Effector memory CD8-positive, alpha-beta T cell (primary cell): Measurements from ENCODE around the gene HOXC6.
A peak's percentile ranks its signal among the peaks of the same experiment; 100 is the strongest.
"Not testable (repeated sequence)": the region's sequence is repeated elsewhere in the genome, so short reads cannot be mapped to it uniquely, and the experiment has no call there.

Source experiments
- ATAC-seq: fragments of 150-1000 bp; cut with Tn5 transposase; replicated peaks from 2 replicates; pipeline ENCODE4 v1.10.0; 2021; ENCODE audit warnings: mild to moderate bottlenecking, moderate library complexity
- DNase-seq, 3 experiments: peaks; one replicate each; pipeline ENCODE4 v3.0.0; 2021
- H3K27ac Mint-ChIP-seq, 2 donors: one replicate each; pipeline ENCODE4 v1.8.0; 2022; ENCODE audit warnings: mild to moderate bottlenecking in 2 of 2, mixed read lengths in 2 of 2, moderate library complexity in 2 of 2
- H3K27me3 Mint-ChIP-seq, 2 donors: one replicate each; pipeline ENCODE4 v1.8.0; 2022; ENCODE audit warnings: mixed read lengths in 2 of 2
- H3K36me3 Mint-ChIP-seq: one replicate; pipeline ENCODE4 v1.8.0; 2022; ENCODE audit warnings: mild to moderate bottlenecking, moderate library complexity, mixed read lengths; ENCODE audit not compliant: insufficient read depth
- H3K4me1 Mint-ChIP-seq, 2 donors: one replicate each; pipeline ENCODE4 v1.8.0; 2022; ENCODE audit warnings: low read depth in 2 of 2, mixed read lengths in 2 of 2
- H3K4me3 Mint-ChIP-seq, 2 donors: one replicate each; pipeline ENCODE4 v1.8.0; 2022; ENCODE audit warnings: mild to moderate bottlenecking in 2 of 2, mixed read lengths in 2 of 2, moderate library complexity in 2 of 2
- H3K9me3 Mint-ChIP-seq, 2 donors: one replicate each; pipeline ENCODE4 v1.8.0; 2022; ENCODE audit warnings: mixed read lengths in 2 of 2

HOXC6 gene

DNA sequence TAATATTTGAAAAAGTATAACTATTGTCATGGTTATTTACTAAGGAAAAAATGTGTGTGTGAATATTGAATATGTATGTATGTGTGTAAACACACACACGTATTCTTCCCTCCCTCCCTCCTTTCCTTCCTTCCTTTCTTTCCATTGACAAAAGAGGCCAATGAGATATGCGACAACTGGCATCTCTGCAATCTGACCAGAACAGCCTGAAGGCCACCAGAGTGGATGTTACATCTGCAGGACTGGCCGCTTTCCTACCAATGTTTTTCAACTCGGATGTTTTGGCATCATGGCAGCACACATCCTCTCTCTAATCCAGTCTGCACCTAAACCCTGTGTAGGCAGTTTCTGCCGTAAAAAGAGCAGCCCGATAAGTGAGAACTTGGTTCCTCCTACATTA, 46.1 kb downstream of the HOXC6 start:
- H3K27ac Mint-ChIP-seq = no peak overlapping the region

DNA sequence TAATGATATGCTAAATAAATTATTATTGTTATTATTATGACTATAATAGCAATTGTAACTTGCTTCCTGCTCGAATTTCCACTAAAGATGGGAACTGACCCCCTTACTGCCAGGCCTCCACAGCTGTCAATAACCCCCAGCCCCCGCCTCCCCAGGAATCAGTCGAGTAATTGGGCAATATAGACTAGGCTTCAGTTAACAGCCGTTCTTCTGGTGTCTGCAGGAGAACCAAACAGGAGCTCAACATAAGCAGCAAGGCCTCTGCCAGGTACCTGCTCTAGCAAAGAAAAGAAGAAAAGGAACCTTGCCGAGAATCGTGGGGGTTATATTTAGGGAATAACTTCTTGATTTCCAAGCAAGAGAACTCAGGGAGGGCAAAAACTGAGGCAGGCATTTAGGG, 47.2 kb downstream of the HOXC6 start:
- H3K9me3 Mint-ChIP-seq = no peaks in the 10 kb centered on the region
- no peaks in the 10 kb centered on the region for H3K36me3 Mint-ChIP-seq
- H3K27me3 Mint-ChIP-seq = peaks cover 11 to 42% of the 10 kb centered on the region in 2 donors
- peaks cover 0 to 9% of the 10 kb centered on the region in 2 donors for H3K4me1 Mint-ChIP-seq
- H3K4me3 Mint-ChIP-seq = no peak overlapping the region
- ATAC-seq = no peak
- no peak overlapping the region for H3K27ac Mint-ChIP-seq
- no peak for DNase-seq

More for the DNA sequence above, 46.1 kb downstream of the HOXC6 start:
- no peak for DNase-seq
- Mint-ChIP-seq H3K9me3 (no peaks in the 10 kb centered on the region), H3K36me3 (no peaks in the 10 kb centered on the region), H3K27me3 (peaks cover 11 to 53% of the 10 kb centered on the region in 2 donors), H3K4me3 (no peak overlapping the region), H3K4me1 (peaks cover 0 to 6% of the 10 kb centered on the region in 2 donors)
- ATAC-seq = no peak

DNA sequence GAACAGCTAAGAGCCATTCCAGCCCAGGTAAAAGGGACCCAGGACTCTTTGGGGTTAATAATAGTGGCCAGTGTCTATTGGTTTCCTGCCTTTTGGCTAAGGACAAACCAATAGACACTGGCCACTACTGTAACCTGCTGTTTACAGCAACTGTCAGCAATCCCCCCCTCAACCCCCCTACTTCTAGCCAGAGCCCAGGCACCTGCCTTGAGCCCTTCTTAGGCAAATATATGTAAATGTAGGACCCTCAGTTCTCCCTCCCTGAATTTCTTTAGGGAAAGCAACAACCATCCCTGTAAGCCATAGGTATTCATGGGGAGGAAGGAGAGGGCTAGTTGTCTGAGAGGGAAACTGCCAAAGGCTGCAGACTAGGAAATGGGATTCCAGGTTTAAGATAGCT, 47.7 kb downstream of the HOXC6 start:
- H3K27me3 Mint-ChIP-seq = peaks cover 6 to 37% of the 10 kb centered on the region in 2 donors
- no peak overlapping the region for H3K27ac Mint-ChIP-seq
- ATAC-seq (no peak), DNase-seq (no peak)
- H3K36me3 Mint-ChIP-seq = peaks cover 3% of the 10 kb centered on the region
- H3K4me1 Mint-ChIP-seq = peaks cover 1 to 14% of the 10 kb centered on the region in 2 donors
- no peaks in the 10 kb centered on the region for H3K9me3 Mint-ChIP-seq
- H3K4me3 Mint-ChIP-seq = no peak overlapping the region

DNA sequence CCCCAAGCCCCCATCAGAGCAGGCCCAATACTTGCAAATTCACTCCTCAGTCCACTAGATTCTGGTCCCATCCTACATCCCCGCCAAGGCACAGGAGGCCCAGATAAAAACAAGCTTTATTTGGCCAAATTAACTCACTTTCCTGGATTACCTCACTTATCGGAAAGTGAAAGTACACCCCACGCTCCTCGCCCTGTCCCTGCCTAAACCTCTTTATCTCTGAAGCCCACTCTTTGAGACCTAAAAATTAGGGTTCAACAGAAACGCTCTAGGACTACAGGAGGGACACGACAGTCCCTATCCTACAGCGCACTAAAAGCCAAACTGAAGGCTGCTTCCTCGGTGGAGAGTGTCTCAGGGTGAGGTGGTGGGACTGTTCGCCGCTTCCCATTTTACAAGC, 49.6 kb downstream of the HOXC6 start:
- peaks cover 11 to 30% of the 10 kb centered on the region in 2 donors for H3K4me1 Mint-ChIP-seq
- peaks cover 0 to 27% of the 10 kb centered on the region in 2 donors for H3K27me3 Mint-ChIP-seq
- not testable (repeated sequence) for H3K27ac Mint-ChIP-seq

DNA sequence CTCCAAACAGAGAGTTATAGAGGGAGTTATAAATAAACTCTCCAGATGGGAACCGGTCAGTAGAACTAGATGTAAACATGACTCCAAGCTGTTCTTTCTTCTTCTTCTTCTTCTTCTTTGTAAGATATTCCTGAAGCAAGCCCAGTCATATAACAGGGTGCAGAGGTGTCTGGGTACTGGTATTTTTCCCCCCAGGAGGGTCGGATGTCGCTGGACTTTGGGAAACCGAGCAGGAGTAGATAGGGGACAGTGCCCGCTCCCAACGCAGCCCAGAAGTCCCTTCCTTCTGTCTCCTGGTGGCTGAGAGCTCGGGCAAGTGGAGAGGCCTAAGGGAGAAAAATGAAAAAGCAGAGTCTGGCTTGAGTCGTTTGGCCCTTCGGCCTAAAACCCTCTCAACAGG, 50.9 kb downstream of the HOXC6 start:
- H3K27me3 Mint-ChIP-seq = peaks cover 0 to 15% of the 10 kb centered on the region in 2 donors
- H3K9me3 Mint-ChIP-seq, ATAC-seq, DNase-seq, H3K4me3 Mint-ChIP-seq: not testable (repeated sequence)
- H3K4me1 Mint-ChIP-seq = peaks cover 19 to 37% of the 10 kb centered on the region in 2 donors
- peak overlapping the region; percentile 14 to 67 for H3K27ac Mint-ChIP-seq
- peaks cover 10% of the 10 kb centered on the region for H3K36me3 Mint-ChIP-seq

More for the DNA sequence above, 49.6 kb downstream of the HOXC6 start:
- not testable (repeated sequence) for H3K9me3 Mint-ChIP-seq, H3K4me3 Mint-ChIP-seq, DNase-seq, ATAC-seq
- H3K36me3 Mint-ChIP-seq = peaks cover 10% of the 10 kb centered on the region
